SK-N-SH treated with all-trans-retinoic acid at 6 μM for 48 hours (cell line): ENCODE results near the gene FOXS1.

ENCODE experiments used
- ATAC-seq: fragments of 200-7000 bp; cut with Tn5 transposase; 3 replicates; pipeline ENCODE4 v1.9.1; 2020; ENCODE audit warnings: mild to moderate bottlenecking, moderate library complexity
- ARNTL ChIP-seq: fragments of 450-650 bp; formaldehyde crosslinking; IDR thresholded peaks from 2 replicates; pipeline ENCODE4 v1.5.0; 2020; ENCODE audit warnings: low read depth, mild to moderate bottlenecking, moderate library complexity, borderline replicate concordance
- BACH2 ChIP-seq: fragments of 250-450 bp; sonication (Bioruptor Pico); IDR thresholded peaks from 2 replicates; pipeline ENCODE4 v1.9.0; 2021; ENCODE audit warnings: mild to moderate bottlenecking, borderline replicate concordance
- CREB5 ChIP-seq: fragments of 250-450 bp; sonication (Bioruptor Pico); IDR thresholded peaks from 2 replicates; pipeline ENCODE4 v1.5.1; 2020; ENCODE audit warnings: low read depth, mild to moderate bottlenecking, moderate library complexity
- CSDC2 ChIP-seq: fragments of 250-450 bp; sonication (Bioruptor Pico); IDR thresholded peaks from 2 replicates; pipeline ENCODE4 v1.5.0; 2020; ENCODE audit warnings: mild to moderate bottlenecking, moderate library complexity
- CSRNP3 ChIP-seq: fragments of 250-450 bp; sonication (Bioruptor Pico); IDR thresholded peaks from 2 replicates; pipeline ENCODE4 v1.5.1; 2021; ENCODE audit warnings: mild to moderate bottlenecking, moderate library complexity
- ESRRG ChIP-seq: fragments of 250-450 bp; sonication (Bioruptor Pico); IDR thresholded peaks from 2 replicates; pipeline ENCODE4 v1.6.1; 2021; ENCODE audit warnings: mild to moderate bottlenecking
- GLIS3 ChIP-seq: fragments of 250-450 bp; sonication (Bioruptor Pico); IDR thresholded peaks from 2 replicates; pipeline ENCODE4 v1.5.0; 2020; ENCODE audit warnings: mild to moderate bottlenecking, moderate library complexity
- ISL1 ChIP-seq: fragments of 250-450 bp; sonication (Bioruptor Pico); IDR thresholded peaks from 2 replicates; pipeline ENCODE4 v2.1.2; 2022; ENCODE audit warnings: mild to moderate bottlenecking, moderate library complexity
- OSR1 ChIP-seq: fragments of 250-450 bp; sonication (Bioruptor Pico); IDR thresholded peaks from 2 replicates; pipeline ENCODE4 v1.8.0; 2022; ENCODE audit warnings: moderate library complexity, mild to moderate bottlenecking, inconsistent platforms
- PATZ1 ChIP-seq: fragments of 250-450 bp; sonication (Bioruptor Pico); IDR thresholded peaks from 2 replicates; pipeline ENCODE4 v1.8.0; 2020; ENCODE audit warnings: mild to moderate bottlenecking, moderate library complexity, borderline replicate concordance
- RARB ChIP-seq: fragments of 250-450 bp; sonication (Bioruptor Pico); IDR thresholded peaks from 2 replicates; pipeline ENCODE4 v1.8.0; 2021; ENCODE audit warnings: mild to moderate bottlenecking, moderate library complexity
- SNAI2 ChIP-seq: fragments of 250-450 bp; sonication (Bioruptor Pico); IDR thresholded peaks from 2 replicates; pipeline ENCODE4 v1.5.0; 2020; ENCODE audit warnings: mild to moderate bottlenecking, moderate library complexity
- TCF4 ChIP-seq: fragments of 250-450 bp; sonication (Bioruptor Pico); IDR thresholded peaks from 2 replicates; pipeline ENCODE4 v1.8.0; 2021; ENCODE audit warnings: mild to moderate bottlenecking, moderate library complexity, borderline replicate concordance
- TOX ChIP-seq: fragments of 250-450 bp; sonication (Bioruptor Pico); IDR thresholded peaks from 2 replicates; pipeline ENCODE4 v1.8.0; 2021; ENCODE audit warnings: mild to moderate bottlenecking, moderate library complexity, borderline replicate concordance
- TSHZ2 ChIP-seq: fragments of 250-450 bp; sonication (Bioruptor Pico); IDR thresholded peaks from 2 replicates; pipeline ENCODE4 v1.5.0; 2020; ENCODE audit warnings: mild to moderate bottlenecking, moderate library complexity
- ZFP3 ChIP-seq: fragments of 250-450 bp; sonication (Bioruptor Pico); IDR thresholded peaks from 2 replicates; pipeline ENCODE4 v1.5.0; 2020; ENCODE audit warnings: mild to moderate bottlenecking, moderate library complexity
- ZFP30 ChIP-seq: fragments of 450-650 bp; formaldehyde crosslinking; IDR thresholded peaks from 2 replicates; pipeline ENCODE4 v1.5.0; 2022; ENCODE audit warnings: mild to moderate bottlenecking, moderate library complexity
- ZNF565 ChIP-seq: fragments of 450-650 bp; formaldehyde crosslinking; conservative IDR thresholded peaks from 2 replicates; pipeline ENCODE4 v1.5.0; 2020; ENCODE audit warnings: low read depth, mild to moderate bottlenecking, moderate library complexity
- ZNF8 ChIP-seq: fragments of 450-650 bp; formaldehyde crosslinking; IDR thresholded peaks from 2 replicates; pipeline ENCODE4 v1.5.0; 2020; ENCODE audit warnings: mild to moderate bottlenecking, moderate library complexity

Gene FOXS1

GRCh38 chr20:31840906-31841816 lies 4.2 kb downstream of the FOXS1 start:
- ATAC-seq: no peak
- TF ChIP-seq GLIS3 (CRISPR knock-in tag): no peak
- no peak for TF ChIP-seq ZFP30 (CRISPR knock-in tag)
- no peak for TF ChIP-seq ZNF8 (CRISPR knock-in tag)
- no peak for TF ChIP-seq CSRNP3 (CRISPR knock-in tag)
- TF ChIP-seq CREB5 (CRISPR knock-in tag): no peak
- TF ChIP-seq OSR1 (CRISPR knock-in tag): no peak
- no peak for TF ChIP-seq RARB (CRISPR knock-in tag)
- TF ChIP-seq ARNTL: no peak
- TF ChIP-seq CSDC2 (CRISPR knock-in tag): no peak
- no peak for TF ChIP-seq ISL1 (CRISPR knock-in tag)
- no peak for TF ChIP-seq TSHZ2
- TF ChIP-seq ZNF565 (CRISPR knock-in tag): no peak
- TF ChIP-seq ESRRG (CRISPR knock-in tag): no peak
- TF ChIP-seq TCF4 (CRISPR knock-in tag): no peak
- no peak for TF ChIP-seq TOX
- TF ChIP-seq BACH2 (CRISPR knock-in tag): no peak
- no peak for TF ChIP-seq PATZ1 (CRISPR knock-in tag)

GRCh38 chr20:31839782-31840487 lies 5.5 kb downstream of the FOXS1 start:
- no peak for TF ChIP-seq PATZ1 (CRISPR knock-in tag)
- no peak for TF ChIP-seq ISL1 (CRISPR knock-in tag)
- TF ChIP-seq CSRNP3 (CRISPR knock-in tag): no peak
- no peak for TF ChIP-seq SNAI2
- no peak for TF ChIP-seq CSDC2 (CRISPR knock-in tag)
- no peak for TF ChIP-seq ZNF8 (CRISPR knock-in tag)
- no peak for TF ChIP-seq RARB (CRISPR knock-in tag)
- no peak for TF ChIP-seq TSHZ2
- no peak for TF ChIP-seq ZFP3 (CRISPR knock-in tag)
- ATAC-seq: no peak
